Activated naive CD4-positive, alpha-beta T cell treated with anti-CD3 and anti-CD28 coated beads, Interleukin-2, amount 50 U/mL, for 24 hours (primary cell): ENCODE data around the gene ZNF804B.

Experiments used
- H3K27ac Mint-ChIP-seq: one replicate; pipeline ENCODE4 v1.8.0; 2021; ENCODE audit warnings: mild to moderate bottlenecking, mixed read lengths
- H3K27me3 Mint-ChIP-seq: one replicate; pipeline ENCODE4 v1.8.0; 2021; ENCODE audit warnings: mixed read lengths
- H3K36me3 Mint-ChIP-seq: one replicate; pipeline ENCODE4 v1.8.0; 2021; ENCODE audit warnings: mixed read lengths
- H3K4me1 Mint-ChIP-seq: one replicate; pipeline ENCODE4 v1.8.0; 2021; ENCODE audit warnings: mixed read lengths
- H3K4me3 Mint-ChIP-seq: one replicate; pipeline ENCODE4 v1.8.0; 2021; ENCODE audit warnings: mild to moderate bottlenecking, mixed read lengths
- H3K9me3 Mint-ChIP-seq: one replicate; pipeline ENCODE4 v1.8.0; 2021; ENCODE audit warnings: mixed read lengths

ZNF804B gene

DNA sequence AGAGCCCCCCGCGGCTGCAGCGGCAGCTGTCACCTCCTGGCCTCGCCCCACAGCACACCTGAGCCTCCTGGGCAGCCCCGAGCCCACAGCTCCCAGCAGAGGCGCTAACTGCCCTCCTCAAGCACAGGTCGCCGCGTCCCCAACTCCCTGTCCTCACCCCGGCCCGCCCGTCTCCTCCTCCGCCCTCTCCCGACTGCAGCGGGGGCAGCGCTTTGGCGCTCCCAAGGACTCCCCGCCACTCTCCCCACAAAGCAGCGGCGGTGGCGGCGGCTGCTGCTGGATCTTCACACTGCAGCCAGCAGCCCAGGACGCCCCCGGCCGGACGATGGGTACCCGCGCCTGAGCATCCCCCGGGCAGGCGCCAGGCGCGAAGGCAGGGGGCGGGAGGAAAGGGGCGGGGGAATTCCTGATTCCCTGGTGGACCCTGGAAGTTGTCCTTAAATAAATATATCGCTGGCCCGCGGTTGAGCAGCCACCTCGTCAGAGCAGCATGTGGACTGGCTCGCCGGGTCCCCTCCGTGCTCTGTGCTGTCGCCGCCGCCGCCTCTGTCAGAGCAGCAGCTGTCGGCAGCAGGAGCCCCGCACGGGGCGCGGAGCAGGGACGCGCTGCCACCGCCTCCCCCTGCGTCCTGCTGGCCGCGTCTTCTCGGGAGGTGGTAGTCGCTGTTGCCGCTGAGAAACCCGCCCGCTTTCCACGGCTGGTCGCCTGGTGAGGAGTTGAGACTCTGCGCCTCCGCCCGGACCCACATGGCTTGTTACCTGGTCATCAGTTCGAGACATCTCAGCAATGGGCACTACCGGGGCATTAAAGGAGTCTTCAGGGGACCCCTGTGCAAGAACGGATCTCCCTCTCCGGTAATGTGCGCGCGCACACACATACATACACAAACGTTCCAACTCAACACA is at the start of gene ZNF804B:
Gene ZNF804B (plus strand): TSS at position 471 of the 906 bp plus-strand sequence. CDS start 277 bp downstream, at position 748.
- no peaks in the 10 kb centered on the region for H3K9me3 Mint-ChIP-seq

DNA sequence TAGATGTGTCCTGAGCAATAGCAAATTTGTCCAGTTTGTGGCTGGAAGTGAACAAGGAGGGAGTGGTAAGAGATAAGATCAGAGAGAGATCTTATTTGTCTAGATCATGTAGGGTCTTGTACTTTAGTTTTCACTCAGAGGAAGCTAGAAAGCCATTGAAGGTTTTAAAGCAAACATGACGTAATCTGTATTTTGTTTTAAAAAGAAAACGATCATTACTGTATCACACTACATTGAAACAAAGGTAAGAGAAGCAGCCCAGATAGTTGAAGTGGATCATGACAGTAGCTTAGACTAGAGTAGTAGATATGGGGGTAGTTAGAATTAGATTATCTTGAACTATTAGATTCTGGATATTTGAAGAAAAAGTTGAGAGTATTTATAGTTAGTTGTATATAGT is 23.6 kb upstream of the ZNF804B start:
- Mint-ChIP-seq H3K4me3 (no peak overlapping the region), H3K4me1 (no peaks in the 10 kb centered on the region), H3K9me3 (no peaks in the 10 kb centered on the region), H3K36me3 (no peaks in the 10 kb centered on the region), H3K27ac (no peak overlapping the region), H3K27me3 (no peaks in the 10 kb centered on the region)

More for the DNA sequence above, at the start of gene ZNF804B:
- H3K36me3 Mint-ChIP-seq: no peaks in the 10 kb centered on the region
- no peak within 1 kb of the TSS for H3K27ac Mint-ChIP-seq
- H3K27me3 Mint-ChIP-seq: peaks cover 31% of the 10 kb centered on the region
- peaks cover 4% of the 10 kb centered on the region for H3K4me1 Mint-ChIP-seq
- no peak within 1 kb of the TSS for H3K4me3 Mint-ChIP-seq

DNA sequence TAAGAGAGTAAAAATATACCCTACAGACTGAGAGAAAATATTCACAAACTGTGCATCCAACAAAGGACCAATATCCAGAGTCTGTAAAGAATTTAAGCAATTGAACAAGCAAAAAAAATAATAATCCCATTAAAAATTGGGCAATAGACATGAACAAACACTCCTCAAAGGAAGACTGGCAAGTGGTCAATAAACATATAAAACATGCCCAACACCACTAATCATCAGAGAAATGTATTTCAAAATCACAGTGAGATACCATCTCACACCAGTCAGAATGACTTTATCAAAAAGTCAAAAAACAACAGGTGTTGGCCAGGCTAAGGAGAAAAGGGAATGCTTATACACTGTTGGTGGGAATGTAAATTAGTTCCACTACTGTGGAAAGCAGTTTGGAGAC is 21.9 kb upstream of the ZNF804B start:
- Mint-ChIP-seq H3K27me3 (no peaks in the 10 kb centered on the region), H3K36me3 (no peaks in the 10 kb centered on the region), H3K4me3 (no peak overlapping the region), H3K4me1 (no peaks in the 10 kb centered on the region), H3K9me3 (no peaks in the 10 kb centered on the region), H3K27ac (no peak overlapping the region)

DNA sequence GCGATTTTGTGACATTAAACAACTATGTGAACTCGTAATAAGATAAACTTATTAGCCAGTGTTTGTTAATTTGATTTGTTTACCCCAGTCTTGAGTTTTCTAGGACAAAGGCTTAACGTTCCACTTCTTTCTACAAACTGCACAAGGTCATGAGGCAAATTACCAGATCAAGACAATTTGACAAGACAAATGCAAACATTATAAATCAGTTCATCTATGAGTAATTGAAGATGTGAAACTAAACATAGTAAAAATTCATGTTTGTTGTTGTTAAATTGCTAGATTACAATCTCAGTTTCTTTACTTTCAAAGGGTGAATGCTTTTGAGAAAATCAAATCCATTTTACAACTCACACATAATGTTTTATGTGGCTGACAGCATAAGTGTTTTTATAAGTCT is 13.4 kb upstream of the ZNF804B start:
- no peaks in the 10 kb centered on the region for H3K9me3 Mint-ChIP-seq
- no peak overlapping the region for H3K4me3 Mint-ChIP-seq
- no peaks in the 10 kb centered on the region for H3K27me3 Mint-ChIP-seq
- no peaks in the 10 kb centered on the region for H3K4me1 Mint-ChIP-seq
- no peaks in the 10 kb centered on the region for H3K36me3 Mint-ChIP-seq
- H3K27ac Mint-ChIP-seq: no peak overlapping the region

DNA sequence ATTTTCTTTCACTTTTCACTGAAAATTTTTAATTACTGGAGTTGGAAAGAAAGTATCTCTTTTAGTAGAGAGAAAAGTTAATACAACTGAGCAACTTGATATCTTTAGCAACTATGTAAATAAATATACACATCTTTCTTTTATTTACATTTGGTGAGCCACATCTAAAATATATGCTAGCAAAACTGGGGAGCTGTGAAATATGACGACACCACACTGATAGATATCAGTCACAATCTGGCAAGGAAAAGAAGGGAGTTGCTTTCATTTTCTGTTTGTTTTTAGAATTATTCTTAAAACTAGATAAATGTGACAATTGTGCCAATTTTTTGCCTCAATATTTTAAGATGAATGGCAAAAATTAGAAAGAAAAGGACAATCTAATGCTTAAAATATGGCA is 2.7 kb upstream of the ZNF804B start:
- Mint-ChIP-seq H3K4me1 (peaks cover 4% of the 10 kb centered on the region), H3K36me3 (no peaks in the 10 kb centered on the region), H3K27me3 (peaks cover 27% of the 10 kb centered on the region), H3K4me3 (no peak overlapping the region), H3K27ac (no peak overlapping the region), H3K9me3 (no peaks in the 10 kb centered on the region)

DNA sequence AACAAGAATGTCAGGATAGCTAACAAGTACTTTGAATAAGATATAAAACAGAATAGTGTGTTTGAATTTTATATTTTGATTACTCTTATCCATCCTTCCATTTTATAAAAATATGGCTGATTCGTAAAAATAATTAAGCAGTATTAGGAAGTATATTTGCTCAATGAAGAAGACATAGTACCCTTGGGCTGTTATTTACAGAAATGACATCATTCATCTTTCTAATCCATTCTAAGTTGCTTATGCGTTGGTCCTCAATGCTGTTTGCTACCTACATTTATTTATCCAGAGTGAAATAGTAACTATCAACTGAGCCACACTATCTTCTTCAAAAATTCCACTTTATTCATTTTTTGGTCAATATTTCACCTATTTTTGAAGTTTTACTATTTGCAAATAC is 2.1 kb upstream of the ZNF804B start:
- H3K36me3 Mint-ChIP-seq: no peaks in the 10 kb centered on the region
- peaks cover 4% of the 10 kb centered on the region for H3K4me1 Mint-ChIP-seq
- peaks cover 31% of the 10 kb centered on the region for H3K27me3 Mint-ChIP-seq

DNA sequence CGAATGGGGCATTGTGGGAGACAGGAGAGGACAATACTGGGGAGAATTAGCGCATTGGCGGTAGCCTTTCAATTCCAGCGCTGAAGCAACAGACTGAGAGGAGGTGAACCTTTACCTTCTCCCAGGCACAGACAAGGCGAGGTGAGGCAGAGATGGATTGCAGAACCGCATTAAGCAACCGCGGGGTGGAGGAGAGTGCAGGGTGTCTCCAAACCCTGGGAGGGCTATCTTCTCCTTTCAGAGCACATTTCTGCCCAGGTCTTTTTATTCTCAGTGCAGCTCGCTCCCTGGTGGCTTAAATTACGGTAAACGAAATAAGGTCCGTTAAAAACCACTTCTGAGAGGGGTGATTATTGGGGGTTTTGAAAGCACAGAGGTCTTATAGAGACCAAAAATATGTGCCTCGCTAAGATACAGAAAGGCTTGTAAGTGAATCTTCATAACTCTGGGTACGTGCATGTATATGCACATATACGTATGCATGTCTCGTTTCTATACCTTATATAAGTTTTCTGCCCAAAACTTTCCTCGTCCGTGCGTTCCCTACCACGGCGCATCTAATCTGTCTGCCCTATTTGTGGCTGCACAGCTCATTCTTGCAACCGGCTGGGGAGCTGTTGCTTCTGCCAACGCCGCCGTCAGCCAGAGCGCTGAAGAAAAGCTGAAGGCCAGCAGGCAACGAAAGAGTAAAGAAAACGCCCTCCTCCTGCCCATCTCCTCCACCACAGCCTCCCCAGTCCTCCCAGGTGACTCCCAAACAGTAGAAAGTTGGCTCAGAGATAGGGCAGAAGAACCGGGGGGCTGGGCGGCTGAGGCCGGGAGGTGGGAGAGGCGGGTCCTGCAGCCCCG is 895 bp upstream of the ZNF804B start:
- no peak overlapping the region for H3K4me3 Mint-ChIP-seq
- H3K4me1 Mint-ChIP-seq: peaks cover 4% of the 10 kb centered on the region
- no peaks in the 10 kb centered on the region for H3K36me3 Mint-ChIP-seq
- no peaks in the 10 kb centered on the region for H3K9me3 Mint-ChIP-seq
- H3K27ac Mint-ChIP-seq: no peak overlapping the region
- H3K27me3 Mint-ChIP-seq: peaks cover 31% of the 10 kb centered on the region

More for the DNA sequence above, 2.1 kb upstream of the ZNF804B start:
- no peak overlapping the region for H3K27ac Mint-ChIP-seq
- no peaks in the 10 kb centered on the region for H3K9me3 Mint-ChIP-seq
- H3K4me3 Mint-ChIP-seq: no peak overlapping the region

DNA sequence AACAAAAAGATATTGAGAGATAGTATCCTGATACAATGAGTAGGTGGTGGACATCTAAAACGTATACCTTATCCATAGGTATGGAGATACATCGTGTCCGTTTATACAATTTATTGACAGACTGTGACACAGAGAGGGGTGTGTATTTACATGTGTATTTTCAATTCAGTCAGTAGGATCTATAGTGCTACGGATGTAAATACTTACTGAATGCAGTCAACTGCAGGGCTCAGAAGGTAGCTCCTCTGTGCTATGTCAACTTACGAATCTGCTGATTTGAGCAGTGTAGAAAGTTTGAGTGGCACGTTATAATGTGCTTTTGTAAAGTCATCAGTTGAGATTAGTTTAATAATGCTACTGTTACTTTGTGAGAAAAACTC is 626 bp downstream of the ZNF804B start:
- Mint-ChIP-seq H3K4me3 (no peak overlapping the region), H3K36me3 (no peaks in the 10 kb centered on the region), H3K9me3 (no peaks in the 10 kb centered on the region), H3K27ac (no peak overlapping the region), H3K27me3 (peaks cover 31% of the 10 kb centered on the region), H3K4me1 (peaks cover 4% of the 10 kb centered on the region)

DNA sequence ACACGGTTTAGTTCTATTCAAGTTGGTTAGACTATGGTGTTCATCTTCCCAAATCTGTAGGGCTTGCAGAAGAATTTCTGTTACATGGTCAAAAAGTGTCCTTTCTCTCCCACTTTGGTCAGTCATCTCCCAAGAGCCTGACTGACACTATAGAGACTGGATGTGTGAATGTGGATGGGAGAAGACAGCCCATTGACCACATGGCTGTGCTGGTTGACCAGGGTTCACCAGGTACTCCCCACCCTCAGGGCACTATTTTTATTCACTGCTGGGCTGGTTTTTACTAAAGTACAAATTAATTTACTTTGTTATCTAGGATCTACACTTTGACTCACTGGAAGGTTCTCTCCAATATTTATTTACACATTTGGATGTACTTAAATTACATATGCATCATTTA is 2.3 kb downstream of the ZNF804B start:
- Mint-ChIP-seq H3K4me3 (no peak overlapping the region), H3K36me3 (no peaks in the 10 kb centered on the region), H3K4me1 (peaks cover 4% of the 10 kb centered on the region), H3K27ac (no peak overlapping the region), H3K27me3 (peaks cover 26% of the 10 kb centered on the region), H3K9me3 (no peaks in the 10 kb centered on the region)

DNA sequence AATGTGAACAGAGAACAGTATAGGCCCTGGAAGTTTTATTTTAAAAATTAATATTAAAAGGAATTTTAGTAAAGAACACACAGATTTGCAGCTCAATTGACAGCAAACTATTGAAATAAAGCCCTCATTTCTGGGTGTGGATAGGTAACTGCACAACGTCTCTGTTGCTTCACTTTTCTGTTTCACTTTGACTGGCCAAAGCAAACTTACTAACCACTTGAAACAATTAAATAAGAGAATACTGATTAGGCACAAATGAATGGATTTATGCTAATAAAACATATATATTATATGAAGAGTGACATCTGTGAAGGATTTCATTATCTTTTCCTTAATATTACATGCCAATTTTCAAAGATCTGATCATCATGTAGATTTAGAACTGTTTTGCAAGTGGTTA is 11.9 kb downstream of the ZNF804B start:
- no peaks in the 10 kb centered on the region for H3K36me3 Mint-ChIP-seq
- no peaks in the 10 kb centered on the region for H3K9me3 Mint-ChIP-seq
- no peaks in the 10 kb centered on the region for H3K4me1 Mint-ChIP-seq
- H3K4me3 Mint-ChIP-seq: no peak overlapping the region
- H3K27ac Mint-ChIP-seq: no peak overlapping the region
- H3K27me3 Mint-ChIP-seq: no peaks in the 10 kb centered on the region

DNA sequence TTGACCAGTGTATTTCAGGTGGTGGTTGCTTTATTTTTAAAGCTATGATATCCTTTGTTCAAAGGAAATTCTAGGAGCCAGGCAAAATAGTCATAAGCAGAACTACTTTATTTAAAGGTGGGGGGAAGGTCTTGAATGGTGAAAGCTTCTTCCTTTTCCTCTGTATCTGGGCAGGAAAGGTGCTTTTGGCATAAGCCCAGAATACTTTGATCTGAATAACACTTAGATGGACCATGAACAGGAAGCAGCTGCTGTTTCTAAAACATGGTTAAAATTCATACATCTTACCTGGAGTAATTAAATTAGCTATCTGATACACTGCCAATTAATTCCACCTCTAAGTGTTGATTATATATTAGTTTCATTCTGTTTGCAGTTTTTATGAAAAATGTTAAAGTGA is 13.3 kb downstream of the ZNF804B start:
- no peaks in the 10 kb centered on the region for H3K4me1 Mint-ChIP-seq
- no peak overlapping the region for H3K4me3 Mint-ChIP-seq
- H3K27ac Mint-ChIP-seq: no peak overlapping the region
- H3K36me3 Mint-ChIP-seq: no peaks in the 10 kb centered on the region
- H3K9me3 Mint-ChIP-seq: no peaks in the 10 kb centered on the region
- no peaks in the 10 kb centered on the region for H3K27me3 Mint-ChIP-seq

DNA sequence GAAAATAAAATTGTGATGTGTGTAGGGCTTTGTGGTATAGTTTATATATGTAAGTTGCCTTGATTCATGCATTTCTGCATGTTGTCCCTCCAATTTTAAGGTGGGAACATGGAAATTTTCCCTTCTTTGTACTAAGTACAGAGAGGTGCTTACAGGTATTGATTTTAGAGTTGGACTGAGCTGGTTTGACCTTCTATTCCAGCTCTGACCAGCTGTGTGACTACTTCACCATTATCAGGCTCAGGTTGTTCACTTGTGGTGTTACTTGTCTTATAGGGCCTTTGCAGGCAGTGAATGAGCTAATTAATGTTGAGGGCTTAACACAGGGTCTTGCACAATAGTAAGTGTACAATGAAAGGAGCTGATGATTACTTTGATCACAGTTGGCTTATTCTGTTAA is 16.3 kb downstream of the ZNF804B start:
- no peaks in the 10 kb centered on the region for H3K36me3 Mint-ChIP-seq
- peaks cover 1% of the 10 kb centered on the region for H3K27me3 Mint-ChIP-seq
- H3K27ac Mint-ChIP-seq: no peak overlapping the region
- H3K9me3 Mint-ChIP-seq: no peaks in the 10 kb centered on the region
- H3K4me3 Mint-ChIP-seq: no peak overlapping the region
- no peaks in the 10 kb centered on the region for H3K4me1 Mint-ChIP-seq

DNA sequence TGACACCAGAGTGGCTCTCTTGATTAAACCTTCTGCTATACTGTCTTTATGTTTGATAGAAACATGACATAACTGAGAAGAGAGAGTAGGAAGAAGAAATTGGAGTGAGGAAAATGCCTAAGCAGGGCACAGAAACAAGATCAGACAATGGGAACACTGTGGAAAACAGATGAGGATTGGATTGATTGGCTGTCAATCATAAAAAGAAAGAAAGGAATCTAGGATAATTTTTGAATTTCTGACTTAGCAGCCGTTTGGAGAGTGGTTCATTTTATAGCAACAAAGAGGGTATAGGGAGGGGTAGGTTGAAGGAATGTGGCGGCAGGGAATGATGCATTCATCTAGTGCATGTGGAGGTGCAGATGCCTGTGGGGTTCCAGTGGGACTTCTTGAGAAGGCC is 28.3 kb downstream of the ZNF804B start:
- Mint-ChIP-seq H3K27me3 (no peaks in the 10 kb centered on the region), H3K4me1 (no peaks in the 10 kb centered on the region), H3K36me3 (no peaks in the 10 kb centered on the region), H3K27ac (no peak overlapping the region), H3K9me3 (no peaks in the 10 kb centered on the region), H3K4me3 (no peak overlapping the region)

DNA sequence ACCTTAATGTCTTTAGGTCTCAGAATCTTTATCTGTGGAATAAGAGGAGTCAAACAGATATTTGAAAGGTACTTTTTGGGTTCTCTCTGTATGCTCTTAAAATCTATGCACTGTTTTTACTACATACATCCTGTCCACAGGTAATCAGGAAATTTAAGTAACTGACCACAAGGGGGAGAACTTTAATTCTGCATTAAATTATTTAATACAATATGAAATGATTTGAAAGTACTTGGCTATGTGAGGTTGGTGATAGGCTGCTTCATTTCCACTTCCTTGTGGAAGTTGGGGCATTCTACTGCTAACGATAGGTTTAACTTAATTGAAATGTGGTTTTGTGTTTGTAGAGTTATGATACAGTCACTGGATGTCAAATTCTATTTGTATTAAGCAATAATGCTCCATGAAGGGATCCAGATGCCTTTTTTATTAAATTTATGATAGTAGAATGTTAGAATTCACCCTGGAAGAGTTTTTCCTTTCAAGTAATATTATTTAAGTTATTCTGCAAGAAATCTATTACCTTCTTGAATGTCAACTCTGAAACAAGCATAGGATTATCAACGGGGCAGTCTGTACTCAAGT is 30.1 kb downstream of the ZNF804B start:
- Mint-ChIP-seq H3K9me3 (no peaks in the 10 kb centered on the region), H3K4me3 (no peak overlapping the region), H3K4me1 (no peaks in the 10 kb centered on the region), H3K27me3 (no peaks in the 10 kb centered on the region), H3K36me3 (no peaks in the 10 kb centered on the region), H3K27ac (no peak overlapping the region)

DNA sequence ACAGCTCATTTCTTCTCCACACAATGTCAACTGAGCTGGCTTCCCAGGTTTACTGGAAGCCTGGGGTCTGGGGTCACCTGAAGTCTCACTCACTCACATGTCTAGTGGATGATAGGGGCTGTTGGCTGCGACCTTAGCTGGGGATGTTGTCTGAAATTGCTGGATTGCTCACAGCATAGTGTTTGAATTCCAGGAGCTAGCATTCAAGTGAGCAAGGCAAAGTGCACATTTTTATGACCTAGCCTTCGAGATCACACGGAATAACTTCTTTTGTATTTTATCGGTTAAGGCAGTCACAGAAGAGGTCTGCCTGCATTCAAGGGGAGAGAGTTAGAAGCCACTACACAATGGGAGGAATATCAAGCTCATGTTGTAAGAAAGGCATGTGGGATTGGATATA is 32.4 kb downstream of the ZNF804B start:
- no peaks in the 10 kb centered on the region for H3K36me3 Mint-ChIP-seq
- no peaks in the 10 kb centered on the region for H3K4me1 Mint-ChIP-seq

DNA sequence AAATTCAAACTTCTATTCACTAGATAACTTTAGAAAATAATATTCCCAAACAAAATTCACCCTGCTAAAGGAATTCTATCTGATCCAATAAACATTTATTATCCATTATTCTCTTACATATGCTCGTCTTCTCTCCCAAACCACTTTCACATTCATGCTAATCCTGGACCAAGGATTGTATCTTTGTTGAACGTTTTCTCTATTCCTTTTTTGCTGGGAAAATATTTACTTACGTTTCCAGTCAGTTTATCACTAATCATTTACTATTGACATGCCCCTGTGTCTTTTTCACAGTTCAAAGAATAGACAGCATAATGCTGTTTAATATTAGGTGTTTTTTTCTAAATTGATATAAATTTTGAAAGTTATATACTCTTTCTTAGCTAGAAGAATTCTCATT is 32.9 kb downstream of the ZNF804B start:
- Mint-ChIP-seq H3K27me3 (no peaks in the 10 kb centered on the region), H3K36me3 (no peaks in the 10 kb centered on the region), H3K4me3 (no peak overlapping the region), H3K27ac (no peak overlapping the region), H3K9me3 (no peaks in the 10 kb centered on the region), H3K4me1 (no peaks in the 10 kb centered on the region)

More for the DNA sequence above, 32.4 kb downstream of the ZNF804B start:
- Mint-ChIP-seq H3K4me3 (no peak overlapping the region), H3K27ac (no peak overlapping the region), H3K9me3 (no peaks in the 10 kb centered on the region), H3K27me3 (no peaks in the 10 kb centered on the region)
